OCI-LY7 (cell line): ENCODE measurements around the gene PALD1.

Experiments used
- CTCF ChIP-seq: fragments of 200-600 bp; sonication (generic); conservative IDR thresholded peaks from 2 replicates; pipeline ENCODE4 v1.5.1; 2014; ENCODE audit warnings: mild to moderate bottlenecking, antibody characterized with exemption, low read length, moderate library complexity, mixed read lengths
- EZH2phosphoT487 ChIP-seq: fragments of 200-600 bp; sonication (generic); IDR thresholded peaks from 2 replicates; pipeline ENCODE4 v1.6.1; 2018; ENCODE audit warnings: low read depth, borderline replicate concordance, mild to moderate bottlenecking, mixed run types, antibody characterized with exemption, low read length, moderate library complexity, mixed read lengths

GRCh38 chr10:70505908-70506307 is 27.3 kb downstream of the PALD1 start:
- TF ChIP-seq CTCF (no peak), EZH2phosphoT487 (no peak)
